ENCODE results near the gene KIF22.

The KIF22 gene

DNA sequence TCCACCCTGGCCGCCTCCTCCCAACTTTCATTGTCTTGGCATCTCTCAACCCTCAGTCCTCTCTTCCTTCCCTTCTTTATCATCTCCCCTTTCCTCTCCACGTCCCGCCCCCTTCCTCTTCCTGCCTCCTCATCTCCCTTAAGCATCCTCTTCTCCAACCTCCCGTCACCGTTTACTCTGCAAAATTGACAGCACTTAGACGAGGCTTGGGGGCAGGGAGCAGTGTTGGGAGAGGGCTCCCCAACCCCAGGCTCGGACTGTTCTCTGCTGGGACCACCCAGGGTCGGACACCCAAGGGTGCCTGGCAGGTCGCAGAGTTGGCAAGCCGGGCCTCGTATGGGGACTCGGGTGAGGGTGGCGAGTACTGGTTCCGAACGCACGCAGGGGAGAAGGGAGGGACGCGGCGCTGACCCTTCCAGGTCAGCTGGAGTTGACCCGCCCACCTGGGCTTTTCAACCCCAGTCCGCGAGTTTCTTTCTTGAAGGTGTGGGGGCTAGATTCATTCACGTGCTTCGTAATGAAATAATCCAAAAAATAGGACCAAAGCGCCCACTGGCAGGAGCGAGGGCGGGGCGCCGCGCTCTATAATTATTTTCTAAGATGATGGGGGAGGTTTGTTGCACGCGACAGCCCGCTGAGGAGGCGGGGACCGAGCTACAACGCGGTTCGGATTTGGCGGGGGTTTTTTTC lies 24.6 kb downstream of the KIF22 start:
- Mint-ChIP-seq H3K27me3 (no peaks in the 10 kb centered on the region), H3K27ac (ENCODE audit: low read depth) (peak overlapping the region; percentile 86), H3K9me3 (no peaks in the 10 kb centered on the region), H3K36me3 (ENCODE audit: insufficient read depth) (peaks cover 24% of the 10 kb centered on the region), H3K4me3 (peak overlapping the region; percentile 87), H3K4me1 (peaks cover 72% of the 10 kb centered on the region)
- DNase-seq (ENCODE audit: low spot score in 2 of 2) (no peak), ATAC-seq (replicated peaks; ENCODE audit: extremely low read depth, poor library complexity, severe bottlenecking) (peak; percentile 7)

DNA sequence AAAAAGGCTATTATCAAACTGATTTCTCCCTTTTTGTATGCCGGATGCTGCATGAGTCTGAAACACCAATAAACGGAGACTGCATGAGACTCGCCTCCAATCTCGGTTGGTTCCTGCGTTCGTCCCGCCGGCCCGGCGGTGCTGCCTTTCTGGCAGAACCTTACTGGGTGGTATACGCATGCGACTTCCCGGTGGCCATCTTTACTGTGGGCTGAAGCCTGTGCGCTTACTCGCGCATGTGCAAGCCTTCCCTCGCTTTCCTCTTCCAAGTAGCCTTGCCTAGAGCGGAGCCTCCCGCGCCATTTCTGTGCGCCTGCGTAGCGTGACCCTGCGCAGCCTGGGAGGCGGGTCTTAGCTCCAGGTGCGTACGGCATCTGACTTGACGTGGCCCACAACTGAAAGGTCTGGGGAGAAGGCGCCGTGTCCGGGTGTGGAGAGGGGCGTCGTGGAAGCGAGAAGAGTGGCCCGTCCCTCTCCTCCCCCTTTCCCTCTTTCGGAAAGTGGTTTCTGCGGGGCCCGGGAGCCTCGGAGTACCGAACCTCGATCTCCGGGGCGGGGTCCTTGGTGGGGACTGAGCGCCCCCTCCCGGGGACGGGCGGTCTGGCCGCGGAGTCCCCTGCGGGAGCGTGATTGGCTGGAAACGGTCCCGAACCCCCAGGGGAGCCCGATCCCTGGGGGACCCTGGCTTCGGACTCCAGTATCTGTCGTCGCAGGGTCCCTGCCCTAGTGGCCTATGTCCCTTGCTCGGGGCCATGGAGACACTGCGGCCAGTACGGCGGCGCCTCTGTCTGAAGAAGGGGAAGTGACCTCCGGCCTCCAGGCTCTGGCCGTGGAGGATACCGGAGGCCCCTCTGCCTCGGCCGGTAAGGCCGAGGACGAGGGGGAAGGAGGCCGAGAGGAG lies 25.5 kb downstream of the KIF22 start, which contains the start of gene PAGR1:
Gene PAGR1 (plus strand): TSS at position 360 of the 901 bp plus-strand sequence. CDS start 374 bp downstream, at position 734.
- Mint-ChIP-seq H3K4me3 (peak within 1 kb of the TSS; percentile 87), H3K27ac (ENCODE audit: low read depth) (peak within 1 kb of the TSS; percentile 86), H3K9me3 (no peaks in the 10 kb centered on the region), H3K36me3 (ENCODE audit: insufficient read depth) (peaks cover 28% of the 10 kb centered on the region), H3K4me1 (peaks cover 72% of the 10 kb centered on the region), H3K27me3 (no peaks in the 10 kb centered on the region)
- DNase-seq (ENCODE audit: low spot score in 2 of 2) (peak; percentile 99), ATAC-seq (replicated peaks; ENCODE audit: extremely low read depth, poor library complexity, severe bottlenecking) (peak; percentile 81)

DNA sequence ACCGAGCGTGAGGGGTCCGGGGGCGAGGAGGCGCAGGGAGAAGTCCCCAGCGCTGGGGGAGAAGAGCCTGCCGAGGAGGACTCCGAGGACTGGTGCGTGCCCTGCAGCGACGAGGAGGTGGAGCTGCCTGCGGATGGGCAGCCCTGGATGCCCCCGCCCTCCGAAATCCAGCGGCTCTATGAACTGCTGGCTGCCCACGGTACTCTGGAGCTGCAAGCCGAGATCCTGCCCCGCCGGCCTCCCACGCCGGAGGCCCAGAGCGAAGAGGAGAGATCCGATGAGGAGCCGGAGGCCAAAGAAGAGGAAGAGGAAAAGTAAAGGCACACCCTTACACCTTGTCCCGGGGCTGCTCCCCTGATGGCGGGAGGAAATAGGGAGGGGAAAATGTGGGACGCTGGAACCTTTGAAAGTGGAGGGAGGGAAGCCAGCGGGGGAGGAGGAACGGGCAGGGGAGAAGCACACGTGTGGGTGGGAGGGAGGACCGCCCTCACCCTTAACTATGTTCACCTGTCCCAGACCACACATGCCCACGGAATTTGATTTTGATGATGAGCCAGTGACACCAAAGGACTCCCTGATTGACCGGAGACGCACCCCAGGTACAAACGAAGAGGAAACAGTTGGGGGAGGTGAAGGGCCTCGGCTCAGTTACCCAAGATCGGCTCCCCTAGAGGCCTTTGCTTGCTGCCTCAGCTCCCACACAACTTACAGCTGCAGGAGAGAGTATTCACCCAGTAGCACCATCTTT lies 26.3 kb downstream of the KIF22 start:
- ATAC-seq (replicated peaks; ENCODE audit: extremely low read depth, poor library complexity, severe bottlenecking) (peak; percentile 21), DNase-seq (ENCODE audit: low spot score in 2 of 2) (no peak)
- H3K4me1 Mint-ChIP-seq, result peaks cover 71% of the 10 kb centered on the region
- no peaks in the 10 kb centered on the region for H3K27me3 Mint-ChIP-seq
- peak overlapping the region; percentile 87 for H3K4me3 Mint-ChIP-seq
- H3K9me3 Mint-ChIP-seq, result no peaks in the 10 kb centered on the region
- peaks cover 26% of the 10 kb centered on the region for H3K36me3 Mint-ChIP-seq (ENCODE audit: insufficient read depth)
- H3K27ac Mint-ChIP-seq (ENCODE audit: low read depth), result peak overlapping the region; percentile 86

DNA sequence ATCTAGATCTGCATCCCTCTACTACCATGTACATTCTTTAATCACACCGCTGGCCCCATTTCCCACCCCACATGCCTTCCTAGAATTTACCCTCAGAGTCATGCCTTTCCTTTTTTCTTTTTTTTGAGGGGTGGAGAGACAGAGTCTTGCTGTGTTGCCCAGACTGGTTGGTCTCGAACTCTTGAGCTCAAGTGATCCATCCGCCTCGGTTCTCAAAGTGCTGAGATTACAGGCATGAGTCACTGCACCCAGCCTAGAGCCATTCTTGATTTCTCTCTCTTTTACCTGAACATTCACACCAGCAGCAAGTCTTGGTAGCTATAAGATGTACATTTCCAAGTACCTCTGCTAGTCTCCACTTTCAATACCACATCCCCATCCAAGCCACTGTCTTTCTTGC lies 27.5 kb downstream of the KIF22 start:
- peaks cover 26% of the 10 kb centered on the region for H3K36me3 Mint-ChIP-seq (ENCODE audit: insufficient read depth)
- DNase-seq (ENCODE audit: low spot score in 2 of 2) (no peak), ATAC-seq (replicated peaks; ENCODE audit: extremely low read depth, poor library complexity, severe bottlenecking) (no peak)
- no peaks in the 10 kb centered on the region for H3K9me3 Mint-ChIP-seq
- no peaks in the 10 kb centered on the region for H3K27me3 Mint-ChIP-seq
- H3K4me1 Mint-ChIP-seq, result peaks cover 65% of the 10 kb centered on the region
- H3K4me3 Mint-ChIP-seq, result peak overlapping the region; percentile 97
- H3K27ac Mint-ChIP-seq (ENCODE audit: low read depth), result peak overlapping the region; percentile 38

DNA sequence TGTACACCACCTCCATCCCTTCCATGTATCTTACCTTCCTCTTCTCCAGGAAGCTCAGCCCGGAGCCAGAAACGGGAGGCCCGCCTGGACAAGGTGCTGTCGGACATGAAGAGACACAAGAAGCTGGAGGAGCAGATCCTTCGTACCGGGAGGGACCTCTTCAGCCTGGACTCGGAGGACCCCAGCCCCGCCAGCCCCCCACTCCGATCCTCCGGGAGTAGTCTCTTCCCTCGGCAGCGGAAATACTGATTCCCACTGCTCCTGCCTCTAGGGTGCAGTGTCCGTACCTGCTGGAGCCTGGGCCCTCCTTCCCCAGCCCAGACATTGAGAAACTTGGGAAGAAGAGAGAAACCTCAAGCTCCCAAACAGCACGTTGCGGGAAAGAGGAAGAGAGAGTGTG lies 29.0 kb downstream of the KIF22 start:
- Mint-ChIP-seq H3K4me1 (peaks cover 64% of the 10 kb centered on the region), H3K36me3 (ENCODE audit: insufficient read depth) (peaks cover 26% of the 10 kb centered on the region), H3K27ac (ENCODE audit: low read depth) (peak overlapping the region; percentile 89), H3K9me3 (no peaks in the 10 kb centered on the region), H3K4me3 (peak overlapping the region; percentile 97), H3K27me3 (no peaks in the 10 kb centered on the region)
- no peak for ATAC-seq (replicated peaks; ENCODE audit: extremely low read depth, poor library complexity, severe bottlenecking)
- no peak for DNase-seq (ENCODE audit: low spot score in 2 of 2)

DNA sequence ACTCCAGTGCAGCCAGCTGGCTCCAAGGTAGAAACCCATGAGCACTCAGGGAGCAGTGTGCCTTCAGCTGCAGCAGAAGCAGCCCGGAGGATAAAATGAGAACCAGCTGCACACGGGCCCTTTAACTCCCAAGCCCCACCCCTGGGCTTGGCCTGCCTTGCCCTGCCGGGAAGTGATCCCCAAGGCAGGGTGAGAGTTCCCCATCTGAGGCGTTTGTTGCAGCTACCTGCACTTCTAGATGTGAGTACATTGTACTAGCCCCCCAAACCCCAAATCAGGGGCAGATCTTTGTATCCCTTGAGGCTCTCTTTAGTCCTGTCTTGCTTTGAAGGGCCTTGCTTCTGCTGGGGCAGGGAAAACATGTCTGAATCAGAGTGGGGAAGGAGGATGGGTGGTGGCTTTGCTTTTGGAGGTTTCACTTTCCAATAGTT lies 29.7 kb downstream of the KIF22 start, which contains the start of gene MVP:
Gene MVP (plus strand): TSS at position 192 of the 431 bp plus-strand sequence. CDS start 10,088 bp downstream, outside the sequence.
- peaks cover 62% of the 10 kb centered on the region for H3K4me1 Mint-ChIP-seq
- DNase-seq (ENCODE audit: low spot score in 2 of 2), result no peak
- peak within 1 kb of the TSS; percentile 89 for H3K27ac Mint-ChIP-seq (ENCODE audit: low read depth)
- no peaks in the 10 kb centered on the region for H3K9me3 Mint-ChIP-seq
- peaks cover 28% of the 10 kb centered on the region for H3K36me3 Mint-ChIP-seq (ENCODE audit: insufficient read depth)
- peak within 1 kb of the TSS; percentile 97 for H3K4me3 Mint-ChIP-seq
- no peak for ATAC-seq (replicated peaks; ENCODE audit: extremely low read depth, poor library complexity, severe bottlenecking)
- H3K27me3 Mint-ChIP-seq, result no peaks in the 10 kb centered on the region

DNA sequence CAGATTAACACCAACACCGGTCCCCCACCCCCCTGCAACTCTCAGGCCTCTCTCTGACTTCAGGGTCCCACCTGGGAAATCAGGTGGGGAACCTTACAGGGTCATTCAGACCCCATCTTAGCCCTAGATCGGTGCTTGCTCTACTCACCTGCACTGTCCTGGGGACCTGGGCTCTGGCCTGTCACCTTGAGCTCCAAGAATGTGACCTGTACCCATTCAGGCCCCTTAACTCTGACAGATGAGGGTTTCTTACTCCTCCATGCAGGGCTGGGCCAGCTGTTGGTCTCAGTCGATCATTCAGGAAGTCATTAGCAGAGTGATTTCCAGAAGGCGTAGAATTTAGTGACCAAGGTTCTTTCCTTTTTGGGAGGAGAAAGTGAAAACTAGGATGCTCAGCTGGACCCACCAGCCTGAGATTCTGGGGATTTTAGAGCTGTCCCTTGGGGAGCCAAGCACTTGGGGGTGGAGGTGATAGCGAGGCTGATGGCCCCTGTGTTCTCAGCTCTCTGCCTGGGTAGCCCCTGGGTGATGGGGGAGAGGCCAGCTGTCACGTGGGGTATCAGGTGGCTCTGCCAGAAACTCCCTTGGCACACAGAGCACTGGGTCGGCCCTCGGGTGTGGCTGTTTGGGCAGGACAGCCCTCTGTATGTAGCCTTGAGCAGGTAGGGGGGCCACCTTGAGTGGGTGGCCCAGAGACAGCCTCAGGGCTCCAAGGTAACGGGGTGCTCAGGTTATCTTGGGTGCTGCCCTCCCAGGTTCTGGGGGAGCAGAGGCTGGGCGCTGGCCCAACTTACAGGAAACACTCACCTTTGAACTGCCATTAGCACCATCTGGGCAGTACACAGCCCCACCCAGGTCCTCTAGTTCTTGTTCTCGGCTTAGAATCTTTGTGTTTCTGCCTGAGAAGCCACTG lies 30.4 kb downstream of the KIF22 start:
- peaks cover 24% of the 10 kb centered on the region for H3K36me3 Mint-ChIP-seq (ENCODE audit: insufficient read depth)
- peak overlapping the region; percentile 97 for H3K4me3 Mint-ChIP-seq
- peak overlapping the region; percentile 89 for H3K27ac Mint-ChIP-seq (ENCODE audit: low read depth)
- H3K27me3 Mint-ChIP-seq, result no peaks in the 10 kb centered on the region
- no peaks in the 10 kb centered on the region for H3K9me3 Mint-ChIP-seq
- ATAC-seq (replicated peaks; ENCODE audit: extremely low read depth, poor library complexity, severe bottlenecking) (peak; percentile 34), DNase-seq (ENCODE audit: low spot score in 2 of 2) (no peak)
- peaks cover 60% of the 10 kb centered on the region for H3K4me1 Mint-ChIP-seq

DNA sequence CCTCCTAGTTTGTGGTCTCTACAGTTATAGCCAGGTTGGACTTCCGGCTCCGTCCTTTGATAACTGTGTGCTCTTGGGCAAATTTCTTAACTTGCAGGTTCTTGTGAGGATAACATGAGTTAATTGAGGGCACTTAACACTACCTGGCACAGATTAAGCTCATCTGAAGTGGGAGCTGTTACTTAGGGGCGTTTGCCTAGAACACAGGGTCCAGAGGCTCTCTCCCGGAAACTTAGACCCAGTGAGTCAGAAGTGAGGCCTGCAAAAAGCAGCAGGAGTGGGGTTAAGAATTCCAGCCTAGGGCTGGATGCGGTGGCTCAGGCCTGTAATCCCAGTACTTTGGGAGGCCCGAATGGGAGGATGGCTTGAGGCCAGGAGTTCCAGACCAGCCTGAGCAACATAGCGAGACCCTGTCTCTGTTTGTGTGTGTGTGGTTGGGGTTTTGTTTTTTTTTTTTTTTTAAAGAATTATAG lies 31.1 kb downstream of the KIF22 start:
- H3K9me3 Mint-ChIP-seq, result no peaks in the 10 kb centered on the region
- no peaks in the 10 kb centered on the region for H3K27me3 Mint-ChIP-seq
- H3K36me3 Mint-ChIP-seq (ENCODE audit: insufficient read depth), result peaks cover 21% of the 10 kb centered on the region
- peaks cover 56% of the 10 kb centered on the region for H3K4me1 Mint-ChIP-seq
- no peak for DNase-seq (ENCODE audit: low spot score in 2 of 2)
- peak overlapping the region; percentile 89 for H3K27ac Mint-ChIP-seq (ENCODE audit: low read depth)
- ATAC-seq (replicated peaks; ENCODE audit: extremely low read depth, poor library complexity, severe bottlenecking), result no peak
- peak overlapping the region; percentile 97 for H3K4me3 Mint-ChIP-seq

DNA sequence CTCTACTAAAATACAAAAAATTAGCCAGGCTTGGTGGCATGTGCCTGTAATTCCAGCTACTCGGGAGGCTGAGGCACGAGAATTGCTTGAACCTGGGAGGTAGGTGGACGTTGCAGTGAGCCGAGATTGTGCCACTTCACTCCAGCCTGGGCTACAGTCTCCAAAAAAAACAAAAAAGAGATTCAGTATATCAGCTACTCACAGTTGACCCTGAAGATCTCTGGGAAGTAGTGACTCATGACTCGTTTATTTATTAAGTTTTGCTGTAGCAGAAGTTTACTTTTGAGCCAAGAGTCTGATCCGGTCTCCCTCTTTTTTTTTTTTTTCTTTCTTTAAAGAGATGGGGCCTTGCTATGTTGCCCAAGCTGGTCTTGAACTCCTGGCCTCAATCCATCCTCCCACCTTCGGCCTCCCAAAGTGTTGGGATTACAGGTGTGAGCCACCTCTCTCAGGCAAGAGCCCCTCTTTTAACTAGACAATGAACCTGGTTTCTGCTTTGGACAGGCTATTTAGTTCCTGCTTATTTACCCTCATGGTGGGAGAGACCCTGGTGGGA lies 34.1 kb downstream of the KIF22 start:
- no peak for ATAC-seq (replicated peaks; ENCODE audit: extremely low read depth, poor library complexity, severe bottlenecking)

DNA sequence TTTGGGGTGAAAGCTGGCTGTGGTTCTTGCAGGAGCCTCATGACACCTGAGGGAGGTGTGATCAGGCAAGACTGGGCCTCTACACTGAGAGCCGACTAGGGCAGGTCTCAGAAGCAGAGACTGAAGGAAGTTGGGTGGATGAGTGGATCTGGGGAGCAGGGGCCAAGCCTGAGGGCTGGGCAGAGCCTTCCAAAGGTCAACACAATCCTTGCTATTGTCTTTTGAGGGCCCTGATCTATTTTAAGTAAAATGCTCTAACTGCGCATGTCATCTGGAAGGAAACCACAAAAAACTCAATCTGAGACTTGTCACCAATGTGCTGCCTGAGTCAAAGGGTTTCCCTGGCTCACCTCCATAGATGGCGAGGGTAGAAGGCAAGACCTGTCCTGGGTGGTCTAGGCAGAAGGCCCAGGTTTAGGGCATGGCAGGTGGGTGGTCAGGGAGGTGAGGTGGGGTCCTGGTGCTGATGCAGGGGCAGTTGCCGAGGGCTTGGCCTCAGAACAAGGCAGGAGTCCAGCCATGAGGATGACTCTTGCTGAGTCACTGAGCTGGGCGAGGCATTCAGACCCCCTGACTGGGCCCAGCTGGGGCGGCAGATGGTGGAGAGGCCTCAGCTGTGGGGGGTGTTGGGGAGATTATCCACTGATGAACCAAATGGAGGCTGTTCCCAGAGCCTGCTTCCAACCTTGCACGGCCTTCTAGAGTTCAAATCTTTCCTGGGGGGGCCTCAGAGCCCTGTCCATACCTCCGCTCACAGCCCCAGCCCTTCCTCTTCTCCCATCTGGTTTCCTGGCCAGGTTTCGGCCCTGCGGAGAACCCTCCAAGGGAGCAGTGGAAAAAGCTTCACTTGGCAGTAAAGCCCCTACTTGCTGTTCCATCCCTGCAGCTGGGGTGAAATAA lies 34.8 kb downstream of the KIF22 start:
- Mint-ChIP-seq H3K4me3 (peak overlapping the region; percentile 72), H3K4me1 (peaks cover 40% of the 10 kb centered on the region), H3K36me3 (ENCODE audit: insufficient read depth) (peaks cover 17% of the 10 kb centered on the region), H3K27ac (ENCODE audit: low read depth) (peak overlapping the region; percentile 79), H3K9me3 (no peaks in the 10 kb centered on the region), H3K27me3 (no peaks in the 10 kb centered on the region)
- ATAC-seq (replicated peaks; ENCODE audit: extremely low read depth, poor library complexity, severe bottlenecking), result no peak
- no peak for DNase-seq (ENCODE audit: low spot score in 2 of 2)

More for the DNA sequence above, 34.1 kb downstream of the KIF22 start:
- DNase-seq (ENCODE audit: low spot score in 2 of 2), result no peak
- Mint-ChIP-seq H3K4me1 (peaks cover 40% of the 10 kb centered on the region), H3K27ac (ENCODE audit: low read depth) (peak overlapping the region; percentile 79), H3K4me3 (peak overlapping the region; percentile 72), H3K27me3 (no peaks in the 10 kb centered on the region), H3K36me3 (ENCODE audit: insufficient read depth) (peaks cover 17% of the 10 kb centered on the region), H3K9me3 (no peaks in the 10 kb centered on the region)
